Stimulated activated CD4-positive, alpha-beta T cell treated with anti-CD3 and anti-CD28 coated beads, Interleukin-1b, Interleukin-23, amount 100 ng/mL, for 1 hour (primary cell): ENCODE results near the gene BMP6.

Source experiments
- DNase-seq, 2 donors: peaks; one replicate each; pipeline ENCODE4 v3.0.0-alpha.2; 2020; ENCODE audit warnings: low read depth in 2 of 2

BMP6 gene

DNA sequence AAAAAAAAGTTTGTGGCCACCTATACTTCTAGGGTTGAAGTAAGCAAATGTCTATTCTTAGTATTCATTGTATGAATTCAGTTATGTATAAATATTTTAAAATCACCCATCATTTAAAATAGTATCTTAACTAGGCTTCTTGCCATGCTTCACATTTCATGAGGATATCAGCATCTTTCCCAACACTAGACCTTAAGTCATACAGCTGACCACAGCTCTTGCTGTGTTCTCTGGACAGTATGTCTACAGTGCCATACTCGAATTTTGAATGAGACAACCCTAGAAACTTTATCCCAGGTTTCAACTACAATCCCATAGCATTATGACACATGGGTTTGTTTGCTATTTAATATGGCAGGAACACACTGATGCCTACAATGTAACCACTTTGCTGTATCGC, 179.5 kb downstream of the BMP6 start:
- no peak for DNase-seq

DNA sequence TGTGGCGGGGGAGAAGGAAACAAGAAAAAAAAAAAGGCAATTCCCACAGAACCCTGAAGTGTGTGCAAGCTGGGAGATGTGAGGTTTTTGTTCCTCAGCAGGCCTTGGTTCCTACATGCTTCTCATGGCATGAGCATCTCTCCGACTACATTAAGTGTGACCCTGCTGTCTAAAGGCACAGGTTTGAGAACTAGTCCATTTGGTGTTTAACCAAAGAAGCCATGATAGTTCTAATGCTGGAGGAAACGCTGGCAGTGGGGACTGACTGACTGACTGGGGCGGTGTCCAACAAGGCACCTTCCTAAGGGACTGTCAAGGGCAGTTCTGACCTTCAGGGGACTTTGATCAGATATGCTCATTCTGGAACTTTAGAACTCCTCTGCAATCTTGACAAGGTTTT, 180.8 kb downstream of the BMP6 start:
- no peak for DNase-seq

DNA sequence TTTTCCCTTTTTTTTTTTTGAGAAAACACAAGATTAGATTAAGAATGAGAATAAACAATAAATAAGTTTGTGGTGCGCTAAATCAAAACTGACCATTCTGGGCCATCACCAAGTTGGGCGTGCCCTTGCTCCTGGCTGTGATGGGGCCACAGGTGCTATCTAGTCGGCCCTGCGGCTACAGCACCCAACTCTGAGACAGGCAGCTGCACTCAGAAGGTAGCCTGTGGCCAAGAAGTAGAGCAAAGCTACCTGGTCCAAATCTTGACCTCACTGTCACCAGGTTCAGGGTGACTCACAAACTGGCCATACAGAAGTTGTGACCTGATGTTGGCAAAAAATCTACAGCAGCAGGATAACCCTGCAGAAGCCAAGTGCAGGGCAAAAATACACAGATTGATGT, 181.3 kb downstream of the BMP6 start:
- DNase-seq = no peak

DNA sequence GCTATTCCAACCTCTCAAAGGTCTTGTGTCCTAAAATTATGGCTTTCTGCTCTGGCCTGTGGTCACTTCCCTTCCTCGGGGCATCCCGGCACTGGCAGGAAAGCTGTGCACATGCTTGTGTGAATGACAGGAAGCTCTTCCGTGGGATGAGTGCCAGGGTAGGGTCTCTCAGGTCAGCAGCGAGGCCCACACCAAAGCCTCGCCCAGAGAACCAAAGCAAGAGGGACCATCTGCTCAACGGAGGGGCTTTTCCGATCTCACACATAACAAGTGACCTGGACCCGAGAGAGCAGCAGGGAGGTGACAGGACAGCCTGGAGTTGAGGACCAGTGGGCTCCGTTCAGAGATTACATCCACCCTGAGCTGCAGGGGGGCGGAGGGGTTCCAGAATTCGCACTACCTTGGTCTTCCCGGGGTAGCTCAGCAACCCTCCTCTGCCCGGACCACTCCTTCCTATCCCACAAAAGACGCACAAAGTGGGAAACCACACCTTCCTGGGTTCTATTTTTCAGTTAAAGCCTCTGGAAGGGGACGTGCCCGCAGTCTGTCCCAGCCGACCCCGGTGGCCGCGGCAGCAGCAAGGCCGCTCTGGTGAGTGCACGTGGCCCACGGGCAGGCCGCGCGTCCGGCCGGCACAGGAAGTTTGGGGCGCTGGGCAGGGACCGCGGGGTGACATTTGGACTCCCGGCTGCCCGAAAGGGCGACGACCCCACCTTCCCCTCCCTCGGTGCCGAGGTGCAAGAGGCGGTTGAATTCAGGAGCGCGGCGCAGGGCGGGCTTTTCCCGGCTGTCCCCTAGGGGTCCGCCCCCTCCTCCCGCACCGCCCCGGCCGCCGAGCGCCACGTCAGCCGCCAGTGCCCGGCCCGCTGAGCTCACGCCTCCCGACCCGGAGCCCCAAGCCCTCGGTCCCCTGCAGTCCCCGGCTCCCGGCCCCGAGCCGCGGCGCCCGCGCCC, 183.7 kb downstream of the BMP6 start:
- peak in 1 of 2 donors; percentile 21 for DNase-seq

DNA sequence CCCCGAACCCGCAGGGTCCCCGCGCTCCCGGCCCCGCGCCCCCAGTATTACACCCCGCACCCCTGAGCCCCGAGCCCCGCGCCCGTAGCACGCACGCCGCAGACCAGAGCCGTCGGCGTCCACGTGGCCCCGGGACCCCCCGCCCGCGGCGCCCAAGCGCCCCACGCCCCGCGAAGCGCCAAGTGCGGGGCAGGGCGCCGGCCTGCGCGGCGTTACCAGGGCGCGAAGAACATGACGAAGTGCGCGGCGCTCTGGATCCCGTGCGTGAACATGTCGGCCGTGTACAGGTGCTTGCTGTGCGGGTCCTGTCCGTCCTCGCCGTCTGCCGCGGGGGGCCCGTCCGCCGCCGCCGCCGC, 184.4 kb downstream of the BMP6 start:
- DNase-seq = no peak

DNA sequence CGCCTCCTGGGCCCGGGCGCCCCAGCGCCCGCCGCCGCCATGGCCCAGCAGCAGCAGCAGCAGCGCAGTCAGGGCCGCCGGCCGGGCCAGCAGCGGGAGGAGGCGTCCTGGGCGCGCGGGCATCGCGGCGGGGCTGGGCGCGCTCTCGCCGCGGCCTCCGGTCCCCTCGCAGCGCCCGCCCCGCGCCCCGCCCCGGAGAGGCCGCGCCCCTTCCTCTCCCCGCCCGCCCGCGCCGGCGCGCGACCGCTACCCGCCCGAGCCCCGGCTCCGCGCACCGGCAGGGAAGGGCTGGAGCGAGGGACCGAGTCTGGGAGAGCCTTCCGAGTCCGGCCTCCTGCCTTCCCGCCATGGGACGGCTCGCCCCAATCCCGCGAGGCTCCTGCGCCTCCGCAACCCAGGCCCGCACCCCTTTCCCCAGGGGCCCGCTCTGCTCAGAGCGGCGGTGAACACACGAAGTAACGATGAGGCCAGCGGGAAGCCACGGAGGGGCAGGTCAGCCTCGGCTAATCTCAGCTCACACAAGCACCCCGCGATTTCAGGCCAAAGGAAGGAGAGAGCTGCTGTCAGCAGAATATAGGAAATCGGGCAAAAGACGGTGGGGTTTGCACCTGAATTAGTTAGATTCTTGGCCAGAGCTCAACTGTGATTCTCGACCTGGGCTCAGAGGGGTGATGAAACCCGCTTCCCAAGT, 184.9 kb downstream of the BMP6 start, which contains the start of gene TXNDC5:
TXNDC5 (minus strand) TSS at position 135 of the 691 bp plus-strand sequence; CDS start at position 123, 12 bp downstream.
- DNase-seq = peak; percentile 15 to 61

DNA sequence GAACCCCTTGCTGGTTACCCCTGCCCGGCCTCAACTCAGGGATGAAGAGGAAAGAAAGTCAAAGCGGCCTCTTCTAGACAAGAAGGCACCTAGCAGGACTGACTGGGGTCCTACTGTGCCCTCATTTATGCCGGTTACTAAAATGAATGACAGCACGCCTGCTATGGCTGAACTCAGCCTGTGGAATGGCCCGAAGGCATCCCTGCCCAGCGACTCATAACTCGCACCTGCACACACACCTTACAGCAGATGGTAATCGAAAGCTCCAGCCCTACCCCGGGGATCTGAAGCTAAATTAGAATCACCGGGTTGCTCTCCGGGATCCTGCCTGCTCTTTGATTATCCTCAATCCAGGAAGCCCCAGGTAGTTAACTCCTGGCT, 185.4 kb downstream of the BMP6 start:
- DNase-seq = no peak

DNA sequence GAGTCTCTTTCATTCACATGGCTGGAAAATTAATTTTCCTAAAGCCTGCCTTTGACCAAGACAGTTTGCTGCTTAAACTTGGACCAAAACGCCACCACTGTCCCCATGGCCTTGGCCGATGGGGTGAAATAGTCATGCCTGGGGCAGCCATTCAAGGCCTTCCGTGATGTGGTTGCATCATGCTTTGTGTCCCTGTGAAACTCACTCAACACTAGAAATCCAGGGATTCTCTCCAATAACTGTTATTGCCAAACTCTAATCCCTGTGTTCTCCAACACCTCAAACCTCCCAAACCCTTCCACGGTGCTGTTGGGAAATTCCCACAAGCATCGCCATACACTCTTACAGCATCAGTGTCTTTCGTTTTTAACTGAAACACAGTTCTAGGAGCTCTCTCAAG, 186.1 kb downstream of the BMP6 start:
- DNase-seq = no peak

DNA sequence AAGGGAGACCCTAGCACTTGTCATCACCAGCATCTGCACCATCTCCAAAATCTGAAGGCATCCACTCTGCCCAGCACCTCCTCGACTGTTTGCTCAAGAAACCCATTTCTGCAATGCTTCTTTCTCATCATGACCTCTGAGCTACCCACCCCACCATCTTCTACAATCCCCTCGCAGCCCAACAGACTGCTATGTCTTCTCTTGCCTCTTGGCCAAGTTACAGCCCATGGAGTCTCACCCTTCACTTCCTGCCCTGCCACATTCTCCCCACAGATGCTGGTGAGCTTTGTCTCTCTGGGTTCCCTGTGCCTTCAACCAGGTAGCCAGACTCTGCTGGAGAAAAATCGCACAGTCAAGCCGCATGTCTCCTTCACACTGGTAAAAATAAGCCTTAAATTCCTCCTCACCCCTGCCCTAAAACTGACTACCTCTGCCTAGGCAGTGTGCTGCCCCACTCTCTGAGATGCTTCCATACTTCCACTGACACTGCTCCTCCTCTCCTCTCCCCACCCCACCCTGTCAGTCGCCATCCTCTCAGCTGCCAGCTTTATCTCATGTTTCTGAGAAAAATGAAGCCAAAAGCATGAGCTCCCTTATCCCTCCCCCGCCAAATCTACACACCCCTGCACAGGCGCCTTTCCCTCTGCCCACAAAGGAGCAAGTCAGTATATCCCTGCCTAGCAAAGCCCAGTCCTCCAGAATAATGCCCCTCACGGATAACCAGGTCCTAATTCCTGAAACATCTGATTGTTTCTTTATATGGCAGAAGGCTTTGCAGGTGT, 187.0 kb downstream of the BMP6 start:
- no peak for DNase-seq

DNA sequence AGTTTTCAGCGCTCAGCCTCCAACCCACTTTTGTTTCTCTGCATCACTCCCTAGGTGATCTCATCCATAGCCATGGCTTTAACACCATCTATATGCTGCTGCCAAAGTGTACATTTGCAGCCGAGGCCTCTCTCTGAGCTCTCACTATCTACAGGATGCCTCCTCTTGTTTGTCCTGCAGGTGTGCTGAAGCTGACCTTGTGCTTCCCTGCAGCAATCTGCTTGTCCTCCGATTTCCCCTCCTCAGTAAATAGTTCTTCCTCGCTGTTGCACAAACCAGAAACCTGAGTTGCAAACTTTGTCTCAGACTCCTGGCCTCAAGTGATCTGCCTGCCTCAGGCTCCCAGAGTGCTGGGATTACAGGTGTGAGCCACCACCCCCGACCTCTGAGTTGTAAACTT, 188.4 kb downstream of the BMP6 start:
- no peak for DNase-seq

DNA sequence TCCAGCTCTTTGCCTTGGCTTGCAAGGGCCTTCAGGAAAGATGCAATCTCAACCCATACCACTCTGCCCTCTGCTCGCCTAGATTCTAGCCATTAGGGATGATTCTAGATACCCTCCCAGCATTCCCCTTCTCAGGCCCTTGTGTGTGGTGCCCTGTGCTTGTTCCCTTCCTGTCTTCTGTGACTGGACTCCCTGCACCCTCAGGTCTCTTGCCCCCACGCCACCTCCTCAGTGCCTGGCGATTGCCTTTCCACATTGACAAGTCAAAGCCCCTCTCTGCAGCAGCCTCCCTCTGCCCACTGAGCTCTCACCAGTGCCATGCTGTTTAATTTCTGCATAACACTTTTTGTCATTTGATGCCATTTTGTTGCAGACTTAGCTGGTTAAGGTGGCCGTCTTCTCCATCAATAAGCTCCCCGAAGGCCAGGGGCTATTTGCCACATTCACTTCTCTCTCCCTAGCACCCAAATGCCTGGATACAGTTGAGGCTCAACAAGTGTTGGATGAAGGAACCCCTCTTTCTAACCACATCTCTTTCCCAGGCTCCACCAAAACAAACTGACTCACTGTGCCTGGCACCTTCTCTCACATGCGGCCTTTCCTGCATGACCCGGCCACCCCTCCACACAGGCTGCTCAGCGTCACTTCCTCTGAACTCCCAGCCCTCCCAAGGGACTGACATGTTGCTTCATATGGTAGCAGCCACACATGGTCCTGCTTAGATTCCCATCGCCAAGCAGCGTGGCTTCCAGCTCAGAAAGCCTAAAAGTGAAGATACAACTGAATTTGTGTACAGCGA, 189.3 kb downstream of the BMP6 start:
- no peak for DNase-seq

DNA sequence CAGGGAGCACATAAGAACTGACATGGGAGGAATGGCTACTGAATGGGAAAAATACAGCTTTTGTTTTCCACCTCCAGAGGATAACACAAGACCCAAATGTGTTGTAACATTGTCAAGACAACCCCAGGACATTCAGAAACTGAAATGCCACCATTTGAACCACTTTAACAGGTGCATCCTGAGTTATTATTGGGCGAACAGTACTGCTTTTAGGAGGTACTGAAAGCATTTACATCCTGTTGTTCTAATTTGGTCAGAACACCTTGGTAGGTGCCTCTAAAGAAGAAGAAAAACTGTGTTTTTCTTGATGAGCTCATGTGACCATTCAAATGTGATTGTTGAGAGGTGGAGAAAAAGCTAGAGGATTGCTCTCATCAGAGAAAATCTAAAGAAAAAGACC, 191.1 kb downstream of the BMP6 start:
- DNase-seq = no peak

DNA sequence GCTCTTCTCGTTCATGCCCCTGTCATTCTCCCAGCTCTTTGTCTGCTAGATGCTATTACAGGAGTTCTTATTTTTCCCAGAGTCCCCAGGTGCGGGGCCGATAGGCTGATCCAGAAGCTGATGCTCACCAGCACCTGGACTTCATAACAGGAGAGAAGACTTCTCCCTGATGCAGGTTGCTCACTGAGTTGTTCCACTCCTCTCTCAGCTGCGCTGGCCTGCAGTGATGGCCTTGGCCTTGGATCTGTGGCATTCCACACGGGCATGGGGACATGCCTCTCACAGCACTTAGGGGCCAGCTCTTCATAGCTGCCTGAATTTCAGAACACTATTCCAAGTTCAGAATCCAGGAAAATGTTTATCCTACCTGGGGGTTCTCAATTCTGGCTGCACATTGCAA, 191.8 kb downstream of the BMP6 start:
- no peak for DNase-seq

DNA sequence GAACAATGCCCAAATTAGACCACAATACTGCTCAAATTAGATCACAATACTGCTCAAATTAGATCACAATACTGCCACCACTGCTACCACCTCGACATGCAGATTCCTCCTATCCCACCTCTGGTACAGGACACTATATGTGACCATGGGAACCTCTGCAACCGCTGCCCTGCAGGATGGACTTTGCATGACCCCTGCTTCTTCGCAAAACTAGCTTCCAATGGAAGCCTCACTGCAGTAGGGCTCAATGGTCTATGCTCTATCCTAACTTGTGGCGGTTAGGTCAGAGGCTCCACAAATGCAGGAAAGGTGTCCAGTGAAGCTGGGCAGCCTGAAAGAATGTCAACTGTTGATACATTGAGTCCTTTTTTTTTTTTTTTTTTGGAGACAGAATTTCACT, 192.5 kb downstream of the BMP6 start:
- no peak for DNase-seq

DNA sequence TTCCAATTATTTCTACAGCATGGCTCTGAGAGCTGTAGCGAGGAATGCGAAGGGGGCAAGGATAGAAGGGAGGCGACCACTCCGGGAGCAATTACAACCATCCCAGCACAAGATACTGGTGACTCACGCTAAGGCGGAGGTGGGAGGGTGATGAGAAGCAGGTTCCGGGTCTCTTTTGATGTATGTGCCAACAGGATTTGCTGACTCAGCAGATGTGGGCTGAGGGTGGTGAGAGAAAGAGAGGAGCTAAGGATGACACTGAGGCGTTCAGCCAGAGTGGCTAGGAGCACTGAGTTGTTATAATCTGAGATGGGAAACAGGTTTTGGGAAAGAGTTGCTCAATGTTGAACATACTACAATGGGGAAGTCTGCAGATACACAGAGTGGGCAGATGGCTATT, 194.0 kb downstream of the BMP6 start:
- peak in 1 of 2 donors; percentile 12 for DNase-seq

DNA sequence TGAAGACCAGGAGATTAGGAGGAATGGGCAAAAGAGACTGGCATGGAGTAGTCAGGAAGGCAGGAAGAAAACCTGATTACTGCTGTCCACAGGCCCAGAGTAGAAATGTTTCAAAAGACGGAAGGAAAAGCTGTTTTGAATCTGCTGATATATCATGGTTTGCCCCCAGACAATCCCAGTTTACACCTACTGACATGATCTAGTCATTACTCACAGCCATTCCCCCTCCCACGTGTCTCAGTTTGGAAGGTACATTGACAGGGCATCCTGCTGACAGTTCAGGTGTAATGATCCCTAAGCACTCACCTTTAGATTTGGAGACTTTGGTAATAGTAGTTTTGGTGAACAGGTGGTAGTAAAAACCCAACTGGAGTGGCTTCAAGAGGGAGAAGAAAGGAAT, 194.5 kb downstream of the BMP6 start:
- DNase-seq = no peak

DNA sequence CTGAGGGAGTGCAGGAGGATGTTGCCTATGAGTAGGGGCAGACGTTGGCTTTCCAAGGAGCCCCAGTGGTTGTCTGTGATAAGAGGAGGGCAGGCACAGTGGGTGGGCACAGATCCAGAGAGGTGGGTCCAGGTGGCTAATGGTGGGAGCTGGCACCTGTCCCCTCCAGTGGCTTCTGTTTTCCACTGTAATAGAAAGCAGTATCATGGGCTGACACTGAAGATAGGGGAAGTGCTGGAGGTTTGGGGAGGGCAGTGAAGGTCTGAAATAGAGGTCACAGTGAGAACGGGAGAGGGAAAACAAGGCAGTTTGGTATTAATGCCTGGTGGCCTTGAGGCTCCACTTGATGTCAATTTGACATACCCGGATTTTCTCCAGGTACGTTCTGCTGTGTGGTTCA, 195.1 kb downstream of the BMP6 start:
- no peak for DNase-seq

DNA sequence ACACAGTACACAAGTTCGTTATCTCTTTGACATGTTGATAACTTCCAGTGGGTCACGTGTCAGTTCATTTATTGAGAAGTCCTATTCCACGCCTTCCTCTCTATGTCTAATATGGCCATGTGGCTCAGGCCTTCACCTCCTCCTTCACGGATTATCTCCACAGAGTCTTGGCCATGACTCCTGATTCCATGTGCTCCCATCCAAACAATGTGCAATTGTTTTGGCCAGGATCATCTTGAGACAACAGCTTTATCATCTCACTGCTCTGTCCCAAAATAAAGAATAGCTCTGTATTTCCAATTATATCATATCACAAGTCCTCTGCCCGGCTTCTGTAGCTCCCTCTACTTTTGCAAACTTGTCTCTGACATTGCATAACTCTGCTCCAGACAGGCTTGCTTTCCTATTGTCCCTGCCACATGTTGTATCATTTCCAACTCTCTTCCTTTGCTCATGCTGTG, 195.8 kb downstream of the BMP6 start:
- no peak for DNase-seq

DNA sequence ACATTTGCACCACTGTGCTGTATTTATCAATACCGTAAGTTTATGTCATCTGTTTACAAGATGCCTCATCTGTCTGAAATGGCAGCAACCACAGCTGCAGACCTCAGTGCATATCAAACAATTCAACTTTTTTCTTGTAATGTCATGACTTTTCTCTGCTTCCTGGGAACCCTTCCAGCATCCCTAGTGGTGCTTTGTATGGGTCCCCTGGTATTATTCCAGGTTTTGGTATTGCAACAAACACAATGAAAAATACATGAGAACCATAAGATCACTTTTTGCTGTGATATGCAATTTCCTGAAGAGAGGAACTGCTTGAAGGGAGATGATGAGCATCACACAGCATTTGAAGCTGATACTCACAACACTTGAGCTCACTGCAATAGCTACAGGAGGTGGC, 196.7 kb downstream of the BMP6 start:
- DNase-seq = no peak

DNA sequence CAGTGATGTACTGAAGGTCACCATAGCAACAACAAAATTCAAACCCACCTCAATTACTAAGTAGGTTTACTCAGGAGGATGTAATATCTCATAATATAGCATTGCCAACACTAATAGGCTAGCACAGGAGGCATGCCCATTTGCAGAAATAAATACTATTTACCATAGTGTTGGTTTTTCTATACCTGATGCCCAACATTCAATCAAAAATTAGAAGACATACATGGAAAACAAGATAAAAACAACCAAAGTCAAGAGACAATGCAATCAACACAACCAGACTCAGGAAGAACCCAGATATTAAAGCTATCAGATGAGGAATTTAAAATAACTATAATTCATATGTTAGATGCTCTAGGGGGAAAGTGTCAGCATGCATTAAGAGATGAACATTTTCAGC, 199.0 kb downstream of the BMP6 start:
- no peak for DNase-seq
